HG02798 (cell line): Measurements from ENCODE around the gene PADI4.
"Not testable (repeated sequence)": the region's sequence is repeated elsewhere in the genome, so short reads cannot be mapped to it uniquely, and the experiment has no call there.

Source experiments
- ATAC-seq: cut with Tn5 transposase; IDR thresholded peaks from one replicate; pipeline ENCODE4 v1.9.1; 2021; ENCODE audit warnings: mild to moderate bottlenecking; ENCODE audit not compliant: unreplicated experiment, poor library complexity

Gene PADI4

GRCh38 chr1:17370618-17371017, 62.6 kb downstream of the PADI4 start:
- no peak for ATAC-seq

- ATAC-seq = no peak
These were observed 63.9 kb downstream of the PADI4 start, which contains the start of gene PADI6 for GRCh38 chr1:17371896-17372295. Gene PADI6, plus strand, starts transcription at chr1:17372196. Its CDS starts 50 bp downstream, at chr1:17372246.

GRCh38 chr1:17372955-17373354, 65.0 kb downstream of the PADI4 start:
- no peak for ATAC-seq

GRCh38 chr1:17375651-17376050, 67.7 kb downstream of the PADI4 start:
- ATAC-seq = no peak

GRCh38 chr1:17377325-17377953, 69.4 kb downstream of the PADI4 start:
- ATAC-seq = no peak

GRCh38 chr1:17381161-17381560, 73.2 kb downstream of the PADI4 start:
- ATAC-seq = no peak

- ATAC-seq = no peak
These were observed 84.3 kb downstream of the PADI4 start for GRCh38 chr1:17392199-17392740.

- ATAC-seq = no peak
These were observed 85.2 kb downstream of the PADI4 start for GRCh38 chr1:17393230-17393629.

GRCh38 chr1:17397910-17398695, 90.1 kb downstream of the PADI4 start:
- ATAC-seq = no peak

GRCh38 chr1:17400725-17401341, 92.8 kb downstream of the PADI4 start:
- ATAC-seq = no peak

GRCh38 chr1:17401841-17402240, 93.8 kb downstream of the PADI4 start:
- no peak for ATAC-seq

- no peak for ATAC-seq
These were observed 95.1 kb downstream of the PADI4 start for GRCh38 chr1:17403081-17403480.

GRCh38 chr1:17404034-17404684, 96.2 kb downstream of the PADI4 start:
- no peak for ATAC-seq

GRCh38 chr1:17404820-17405219, 96.8 kb downstream of the PADI4 start:
- ATAC-seq = no peak

GRCh38 chr1:17405898-17406759, 98.1 kb downstream of the PADI4 start:
- ATAC-seq = peak; percentile 60

- not testable (repeated sequence) for ATAC-seq
These were observed 98.9 kb downstream of the PADI4 start for GRCh38 chr1:17406760-17407475.

- not testable (repeated sequence) for ATAC-seq
These were observed 100.0 kb downstream of the PADI4 start for GRCh38 chr1:17407786-17408514.

- ATAC-seq = no peak
These were observed 101.4 kb downstream of the PADI4 start for GRCh38 chr1:17409391-17409811.
